HUES6 (cell line): ENCODE data around the gene KATNAL1.
"Not testable (repeated sequence)": the region's sequence is repeated elsewhere in the genome, so short reads cannot be mapped to it uniquely, and the experiment has no call there.

Experiments
- H3K27ac ChIP-seq: 2 replicates; pipeline ENCODE4 v1.7.0; 2013; ENCODE audit warnings: low read depth, mild to moderate bottlenecking, low read length, inconsistent platforms
- H3K27me3 ChIP-seq: 2 replicates; pipeline ENCODE4 v1.6.1; 2013; ENCODE audit warnings: low read length; ENCODE audit not compliant: control insufficient read depth, insufficient read depth
- H3K36me3 ChIP-seq: 2 replicates; pipeline ENCODE4 v1.6.1; 2013; ENCODE audit warnings: low read length; ENCODE audit not compliant: control insufficient read depth, insufficient read depth
- H3K4me1 ChIP-seq: 2 replicates; pipeline ENCODE4 v1.6.1; 2013; ENCODE audit warnings: low read length; ENCODE audit not compliant: control insufficient read depth, insufficient read depth
- H3K4me3 ChIP-seq: 2 replicates; pipeline ENCODE4 v1.5.1; 2013; ENCODE audit warnings: low read depth, low read length
- H3K9ac ChIP-seq: one replicate; pipeline ENCODE4 v1.6.1; 2013; ENCODE audit warnings: mild to moderate bottlenecking, low read length
- H3K9me3 ChIP-seq: 2 replicates; pipeline ENCODE4 v1.6.1; 2013; ENCODE audit warnings: low read depth, low read length; ENCODE audit not compliant: control insufficient read depth, insufficient read depth

KATNAL1 gene

DNA sequence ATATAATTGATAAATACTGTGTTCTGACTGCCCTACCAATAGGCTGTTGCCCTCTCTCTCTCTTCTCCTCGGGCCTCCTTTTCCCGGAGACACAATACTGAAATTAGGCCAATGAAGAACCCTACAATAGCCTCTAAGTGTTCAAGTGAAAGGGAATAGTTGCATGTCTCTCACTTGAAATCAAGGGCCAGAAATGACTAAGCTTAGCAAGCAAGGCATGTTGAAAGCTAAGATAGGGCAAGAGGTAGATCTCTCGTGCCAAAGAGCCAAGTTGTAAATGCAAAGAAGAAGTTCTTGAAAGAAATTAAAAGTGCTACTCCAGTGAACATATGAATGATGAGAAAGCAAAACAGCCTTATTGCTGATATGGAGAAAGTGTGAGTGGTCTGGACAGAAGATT is 13.3 kb downstream of the KATNAL1 start:
- H3K36me3 ChIP-seq = no peaks in the 10 kb centered on the region
- no peak overlapping the region for H3K9ac ChIP-seq
- no peak overlapping the region for H3K27ac ChIP-seq
- peaks cover 3% of the 10 kb centered on the region; the same call in 1 of the 2 replicates for H3K4me1 ChIP-seq
- no peak overlapping the region for H3K4me3 ChIP-seq
- no peaks in the 10 kb centered on the region; the same call in 1 of the 2 replicates for H3K9me3 ChIP-seq
- H3K27me3 ChIP-seq = no peaks in the 10 kb centered on the region

- Histone ChIP-seq H3K4me1 (peaks cover 3% of the 10 kb centered on the region; the same call in 1 of the 2 replicates), H3K4me3 (no peak overlapping the region), H3K36me3 (no peaks in the 10 kb centered on the region), H3K27me3 (no peaks in the 10 kb centered on the region), H3K9me3 (peaks cover 4% of the 10 kb centered on the region; the same call in 1 of the 2 replicates), H3K27ac (no peak overlapping the region), H3K9ac (no peak overlapping the region)
Measured at GRCh38 chr13:30292325-30292724, 15.0 kb downstream of the KATNAL1 start.

GRCh38 chr13:30290812-30291436 is 16.4 kb downstream of the KATNAL1 start:
- Histone ChIP-seq H3K9me3 (peaks cover 17% of the 10 kb centered on the region), H3K9ac (no peak overlapping the region), H3K27ac (no peak overlapping the region), H3K4me1 (peaks cover 3% of the 10 kb centered on the region; the same call in 1 of the 2 replicates), H3K36me3 (0 out of 2 replicates have a peak, but pooled peaks cover 4% of the 10 kb centered on the region), H3K4me3 (no peak overlapping the region), H3K27me3 (no peaks in the 10 kb centered on the region)

DNA sequence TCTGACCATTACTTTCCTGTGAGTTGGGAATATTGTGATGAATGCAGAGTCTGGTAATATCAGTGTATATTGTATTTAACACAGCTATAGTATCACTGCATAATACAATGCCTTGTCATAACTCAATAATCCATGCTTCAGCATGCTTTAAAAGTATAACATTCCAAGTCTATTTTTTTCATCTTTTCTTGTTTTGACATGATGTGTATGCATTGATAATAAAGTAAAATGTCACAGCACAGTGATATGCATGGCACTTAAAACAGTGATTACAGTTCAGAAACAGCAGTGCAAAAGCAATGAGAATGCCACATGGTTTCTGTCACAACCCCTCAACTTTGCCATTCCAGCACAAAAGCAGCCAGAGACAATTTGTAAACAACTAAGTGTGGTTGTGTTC is 17.8 kb downstream of the KATNAL1 start:
- H3K27ac ChIP-seq = no peak overlapping the region
- H3K36me3 ChIP-seq = 0 out of 2 replicates have a peak, but pooled peaks cover 4% of the 10 kb centered on the region
- peaks cover 29% of the 10 kb centered on the region for H3K9me3 ChIP-seq

GRCh38 chr13:30286059-30286458 is 21.3 kb downstream of the KATNAL1 start:
- H3K27me3 ChIP-seq, H3K4me1 ChIP-seq, H3K9ac ChIP-seq, H3K27ac ChIP-seq, H3K4me3 ChIP-seq, H3K36me3 ChIP-seq: not testable (repeated sequence)
- peaks cover 31% of the 10 kb centered on the region for H3K9me3 ChIP-seq

More for the DNA sequence above, 17.8 kb downstream of the KATNAL1 start:
- H3K4me3 ChIP-seq = no peak overlapping the region
- H3K27me3 ChIP-seq = no peaks in the 10 kb centered on the region
- H3K9ac ChIP-seq = no peak overlapping the region
- peaks cover 3% of the 10 kb centered on the region; the same call in 1 of the 2 replicates for H3K4me1 ChIP-seq

GRCh38 chr13:30276178-30276577 is 31.2 kb downstream of the KATNAL1 start:
- Histone ChIP-seq H3K9ac (no peak overlapping the region), H3K27me3 (no peaks in the 10 kb centered on the region), H3K4me3 (no peak overlapping the region), H3K36me3 (peaks cover 18% of the 10 kb centered on the region), H3K27ac (no peak overlapping the region), H3K4me1 (no peaks in the 10 kb centered on the region), H3K9me3 (peaks cover 3% of the 10 kb centered on the region; the same call in 1 of the 2 replicates)

- Histone ChIP-seq H3K27ac (no peak overlapping the region), H3K4me1 (no peaks in the 10 kb centered on the region), H3K27me3 (no peaks in the 10 kb centered on the region), H3K9ac (no peak overlapping the region), H3K4me3 (no peak overlapping the region), H3K9me3 (peaks cover 3% of the 10 kb centered on the region; the same call in 1 of the 2 replicates), H3K36me3 (peaks cover 18% of the 10 kb centered on the region)
Measured at GRCh38 chr13:30274083-30274482, 33.3 kb downstream of the KATNAL1 start.

- not testable (repeated sequence) for H3K4me1 ChIP-seq, H3K36me3 ChIP-seq, H3K9ac ChIP-seq, H3K4me3 ChIP-seq, H3K9me3 ChIP-seq, H3K27ac ChIP-seq, H3K27me3 ChIP-seq
Measured at GRCh38 chr13:30270035-30270434, 37.3 kb downstream of the KATNAL1 start.

- Histone ChIP-seq H3K9me3 (no peaks in the 10 kb centered on the region), H3K4me3 (no peak overlapping the region), H3K4me1 (no peaks in the 10 kb centered on the region), H3K9ac (no peak overlapping the region), H3K27ac (no peak overlapping the region), H3K27me3 (no peaks in the 10 kb centered on the region), H3K36me3 (peaks cover 5% of the 10 kb centered on the region; the same call in 1 of the 2 replicates)
Measured at GRCh38 chr13:30268673-30269072, 38.7 kb downstream of the KATNAL1 start.

DNA sequence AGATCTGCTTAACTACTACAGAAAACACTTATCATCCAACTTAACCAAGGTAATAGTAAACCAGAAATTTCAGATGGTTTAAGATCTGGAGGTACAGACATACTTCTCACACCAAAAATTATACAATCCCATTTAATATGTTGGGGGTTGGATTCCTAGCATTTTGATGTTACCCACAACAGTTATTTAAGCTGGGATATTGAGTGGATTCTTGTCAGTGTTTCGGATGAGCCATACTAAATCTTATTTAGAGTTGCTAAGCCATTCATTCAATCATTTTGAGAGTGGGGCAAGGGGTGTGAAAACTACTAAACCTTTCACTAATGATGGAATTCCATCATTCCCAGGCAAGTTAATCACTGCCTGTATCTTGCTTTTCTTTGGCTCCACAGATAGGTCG is 40.6 kb downstream of the KATNAL1 start:
- Histone ChIP-seq H3K9ac (no peak overlapping the region), H3K9me3 (no peaks in the 10 kb centered on the region), H3K27me3 (no peaks in the 10 kb centered on the region), H3K36me3 (peaks cover 5% of the 10 kb centered on the region; the same call in 1 of the 2 replicates), H3K4me3 (no peak overlapping the region), H3K4me1 (no peaks in the 10 kb centered on the region), H3K27ac (no peak overlapping the region)

- not testable (repeated sequence) for H3K27me3 ChIP-seq, H3K36me3 ChIP-seq, H3K9ac ChIP-seq, H3K4me3 ChIP-seq, H3K9me3 ChIP-seq, H3K27ac ChIP-seq, H3K4me1 ChIP-seq
Measured at GRCh38 chr13:30259149-30259733, 48.1 kb downstream of the KATNAL1 start.
